Measurements from ENCODE around the gene CTSF. TPM values are rescaled to one million over a fixed set of nuclear protein-coding genes. Genes with fewer than 3 reads are reported as not detected.

The CTSF gene
- total and polyA plus RNA-seq, 2 of the 8 experiments (the other 6 are each of a cell fraction or from before 2014, with no cell fraction given) = 0.58 to 2.3 TPM

DNA sequence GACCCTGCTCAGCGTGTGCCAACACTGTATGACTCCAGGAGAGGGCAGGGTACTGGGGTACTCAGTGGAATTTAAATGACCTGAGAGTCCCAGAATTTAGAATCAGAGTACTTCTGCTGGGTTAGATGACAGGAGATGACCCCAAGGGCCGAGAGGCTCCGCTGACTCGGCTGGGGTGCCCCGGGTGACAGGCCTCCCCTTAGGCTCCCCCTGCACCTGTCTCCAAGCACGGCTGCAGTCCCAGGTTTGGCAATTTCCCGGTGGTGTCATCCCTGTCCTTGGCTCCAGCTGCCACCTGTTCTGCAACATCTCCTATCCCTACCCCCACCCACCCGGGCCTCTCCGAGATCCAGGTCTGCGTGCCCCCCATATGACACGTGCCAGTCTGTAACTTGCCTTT lies 20.4 kb downstream of the CTSF start:
- Histone ChIP-seq H3K23me2 (ENCODE audit: low read depth, low read length) (peaks cover 3% of the 10 kb centered on the region; the same call in 1 of the 2 replicates), H3K79me2 (ENCODE audit: control insufficient read depth in 1 of 2, insufficient read depth in 2 of 2, low read length in 2 of 2) (no peaks in the 10 kb centered on the region; a peak in 1 of 4 replicates), H3K4me3 (ENCODE audit: extremely low read depth in 1 of 4, insufficient read depth in 2 of 4, low read depth in 3 of 4, low read length in 4 of 4) (peak overlapping the region in 3 of 4 experiments; percentile 74 to 84 (median 84); a peak in 4 of 8 replicates), H3K56ac (replicated peaks; ENCODE audit: insufficient read length, low read depth, low read length) (no peak overlapping the region), H2BK12ac (ENCODE audit: low read depth, low read length) (0 out of 2 replicates have a peak overlapping the region, but pooled peaks have one; percentile 51), H2AK5ac (ENCODE audit: low read depth, low read length) (peak overlapping the region; percentile 25; the same call in 1 of the 2 replicates), H3K27ac (ENCODE audit: low read depth, low read length) (no peak overlapping the region), H3K79me1 (ENCODE audit: low read depth, low read length) (peaks cover 5% of the 10 kb centered on the region; the same call in 1 of the 2 replicates), H4K20me1 (replicated peaks in 1 of 2; ENCODE audit: control insufficient read depth in 1 of 2, insufficient read depth in 2 of 2, low read length in 2 of 2) (peaks cover 0 to 2% of the 10 kb centered on the region in 2 experiments), H4K91ac (replicated peaks; ENCODE audit: insufficient read length, low read length) (no peak overlapping the region), H2BK5ac (ENCODE audit: low read depth, low read length) (peak overlapping the region; percentile 24; the same call in 1 of the 2 replicates), H3K23ac (ENCODE audit: insufficient read length) (no peak overlapping the region), H3K18ac (ENCODE audit: extremely low read depth, low read length) (no peak overlapping the region; the same call in 1 of the 2 replicates), H3K4me2 (ENCODE audit: insufficient read depth in 1 of 2, low read depth in 2 of 2, low read length in 2 of 2) (peak overlapping the region; percentile 50 to 72), H3K4me1 (replicated peaks in 1 of 4; ENCODE audit: control insufficient read depth in 3 of 4, insufficient read depth in 4 of 4, low read length in 3 of 4) (peaks cover 0 to 17% (median 11%) of the 10 kb centered on the region in 4 experiments; a peak in 6 of 7 replicates), H3K27me3 (replicated peaks in 1 of 4; ENCODE audit: control insufficient read depth in 3 of 4, extremely low read depth in 1 of 4, insufficient read depth in 3 of 4, low read length in 3 of 4) (no peaks in the 10 kb centered on the region), H4K5ac (ENCODE audit: insufficient read length, low read depth, low read length) (no peak overlapping the region), H3K14ac (ENCODE audit: insufficient read length) (no peak overlapping the region), H3K36me3 (ENCODE audit: control insufficient read depth in 2 of 4, insufficient read depth in 4 of 4, low read length in 3 of 4) (peaks cover 0 to 4% (median 0%) of the 10 kb centered on the region in 4 experiments; a peak in 1 of 8 replicates), H3K9me3 (ENCODE audit: insufficient read depth in 2 of 2, low read depth in 1 of 2, low read length in 1 of 2) (no peaks in the 10 kb centered on the region), H2BK15ac (ENCODE audit: low read length) (peak overlapping the region; percentile 13; the same call in 1 of the 2 replicates), H2AFZ (ENCODE audit: low read length) (no peak overlapping the region), H3K4ac (replicated peaks; ENCODE audit: insufficient read length, low read depth, low read length) (no peak overlapping the region), H3K9ac (replicated peaks in 1 of 4; ENCODE audit: extremely low read depth in 1 of 4, low read depth in 3 of 4, low read length in 3 of 4) (no peak overlapping the region), H2BK20ac (ENCODE audit: low read length) (no peak overlapping the region), H4K8ac (ENCODE audit: extremely low read depth, insufficient read depth, low read length) (no peak overlapping the region), H2BK120ac (replicated peaks; ENCODE audit: low read depth, low read length) (no peak overlapping the region)
- CTCF ChIA-PET (ENCODE audit: partially characterized antibody) = interaction anchor here (0.8 to 2.4 kb wide), 9 partner anchors 14 to 159 kb away, joined by 3 to 6 read pairs (median 4); partner anchors contain the start of genes CCDC87 and CCS
- TF ChIP-seq CTBP2 (IDR thresholded peaks at IDR 0.05; ENCODE audit: borderline replicate concordance, insufficient read depth, insufficient read length, low read length) (no peak), EP300 (IDR thresholded peaks at IDR 0.05; ENCODE audit: borderline replicate concordance in 1 of 2, low read depth in 2 of 2, low read length in 2 of 2) (no peak), JUN (IDR thresholded peaks at IDR 0.05; ENCODE audit: low read depth, low read length) (no peak), NANOG (IDR thresholded peaks at IDR 0.05; ENCODE audit: insufficient read depth, low read depth, low read length, poor library complexity, severe bottlenecking) (no peak), JUND (IDR thresholded peaks at IDR 0.05; ENCODE audit: low read length) (no peak), NRF1 (IDR thresholded peaks at IDR 0.05; ENCODE audit: low read depth, low read length) (no peak), RXRA (IDR thresholded peaks at IDR 0.05; ENCODE audit: insufficient read depth, low read depth, low read length) (no peak), BCL11A (IDR thresholded peaks at IDR 0.05; ENCODE audit: low read depth in 2 of 2, low read length in 2 of 2) (no peak), TAF1 (IDR thresholded peaks at IDR 0.05; ENCODE audit: low read depth, low read length) (no peak), CHD2 (IDR thresholded peaks at IDR 0.05; ENCODE audit: low read length) (no peak), SP2 (IDR thresholded peaks at IDR 0.05; ENCODE audit: low read length) (no peak)
- FAIRE-seq = no peak
- DNase-seq (ENCODE audit: low read depth in 1 of 2, low spot score in 2 of 2) = no peak
- 88% methylated on average over 7 of the region's 11 CpGs; no CpG with 5 or more reads in 1 of the 2 experiments for WGBS, 2 experiments (ENCODE audit: extremely low coverage in 1 of 2, insufficient coverage in 1 of 2, insufficient read length in 1 of 2, insufficient replicate concordance in 2 of 2, low coverage in 1 of 2, low lambda C conversion rate in 2 of 2, missing lambda C conversion rate in 1 of 2)
- POLR2A ChIA-PET (ENCODE audit: partially characterized antibody) = interaction anchor here (0.9 to 7.9 kb wide), 6 partner anchors 8 to 130 kb away, joined by 3 to 54 read pairs (median 14); partner anchors contain the start of gene RBM4B

Data from H1 (cell line).